Measurements from ENCODE around the gene GPC3.
"Not testable (repeated sequence)": the region's sequence is repeated elsewhere in the genome, so short reads cannot be mapped to it uniquely, and the experiment has no call there.

GPC3 gene

DNA sequence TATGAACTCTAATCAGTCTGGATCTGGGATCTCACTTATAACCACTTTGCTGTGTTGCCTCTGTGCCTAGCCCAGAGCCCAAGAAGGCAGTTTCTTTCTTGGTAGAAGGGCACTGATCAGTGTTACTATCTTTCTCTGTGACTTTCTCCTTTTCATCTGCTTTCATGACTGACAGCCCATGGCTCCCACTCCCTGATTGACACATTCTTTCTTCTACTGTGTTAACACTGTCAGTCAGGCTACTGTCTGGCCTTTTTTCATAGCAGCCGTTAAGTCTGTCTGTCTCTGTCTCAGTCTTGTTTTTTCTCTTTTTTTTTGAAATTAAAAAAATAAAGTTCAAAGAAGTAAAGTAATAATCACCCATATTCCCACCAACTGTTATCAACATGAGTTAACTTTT lies 210.6 kb downstream of the GPC3 start:
- no peak overlapping the region for H3K4me3 ChIP-seq (ENCODE audit: low read depth, low read length)
- in situ Hi-C loops (cut with HindIII; ENCODE audit: low sequenced_read_pairs), result no loop called here
- TF ChIP-seq, protein P1, sequence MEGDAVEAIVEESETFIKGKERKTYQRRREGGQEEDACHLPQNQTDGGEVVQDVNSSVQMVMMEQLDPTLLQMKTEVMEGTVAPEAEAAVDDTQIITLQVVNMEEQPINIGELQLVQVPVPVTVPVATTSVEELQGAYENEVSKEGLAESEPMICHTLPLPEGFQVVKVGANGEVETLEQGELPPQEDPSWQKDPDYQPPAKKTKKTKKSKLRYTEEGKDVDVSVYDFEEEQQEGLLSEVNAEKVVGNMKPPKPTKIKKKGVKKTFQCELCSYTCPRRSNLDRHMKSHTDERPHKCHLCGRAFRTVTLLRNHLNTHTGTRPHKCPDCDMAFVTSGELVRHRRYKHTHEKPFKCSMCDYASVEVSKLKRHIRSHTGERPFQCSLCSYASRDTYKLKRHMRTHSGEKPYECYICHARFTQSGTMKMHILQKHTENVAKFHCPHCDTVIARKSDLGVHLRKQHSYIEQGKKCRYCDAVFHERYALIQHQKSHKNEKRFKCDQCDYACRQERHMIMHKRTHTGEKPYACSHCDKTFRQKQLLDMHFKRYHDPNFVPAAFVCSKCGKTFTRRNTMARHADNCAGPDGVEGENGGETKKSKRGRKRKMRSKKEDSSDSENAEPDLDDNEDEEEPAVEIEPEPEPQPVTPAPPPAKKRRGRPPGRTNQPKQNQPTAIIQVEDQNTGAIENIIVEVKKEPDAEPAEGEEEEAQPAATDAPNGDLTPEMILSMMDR (IDR thresholded peaks at IDR 0.05; ENCODE audit: low read depth, low read length), result no peak
- no peak for DNase-seq (ENCODE audit: low read depth, low spot score)

DNA sequence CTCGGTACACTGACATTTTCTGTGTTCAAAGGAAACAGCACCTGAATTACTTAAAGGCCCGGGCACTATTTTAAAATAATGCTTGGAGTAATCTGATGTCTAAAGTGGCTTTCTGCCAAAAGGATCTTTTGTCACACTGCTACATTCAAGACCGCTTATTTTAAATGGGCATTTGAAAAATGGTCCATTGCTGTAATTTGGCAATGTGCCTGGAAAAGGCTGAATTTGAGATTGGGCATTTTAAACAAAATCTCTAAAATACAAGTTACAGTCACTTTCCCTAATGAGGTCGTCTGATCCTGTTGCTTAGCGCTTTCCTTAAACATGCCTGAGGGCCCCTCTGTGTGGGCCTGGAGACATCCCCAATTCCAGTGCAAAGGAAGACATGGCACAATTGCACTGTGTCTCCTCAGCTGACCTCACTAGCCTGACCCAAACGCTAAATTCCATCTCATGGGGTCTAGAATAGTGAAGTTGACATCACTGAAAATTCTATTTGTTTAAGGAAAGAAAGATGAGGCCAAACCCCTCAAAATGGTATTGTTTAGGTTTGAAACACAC lies 214.2 kb downstream of the GPC3 start:
- TF ChIP-seq, protein P1 (IDR thresholded peaks at IDR 0.05; ENCODE audit: low read depth, low read length), result no peak
- H3K4me3 ChIP-seq (ENCODE audit: low read depth, low read length), result no peak overlapping the region
- DNase-seq (ENCODE audit: low read depth, low spot score), result no peak
- in situ Hi-C loops (cut with HindIII; ENCODE audit: low sequenced_read_pairs), result no loop called here

DNA sequence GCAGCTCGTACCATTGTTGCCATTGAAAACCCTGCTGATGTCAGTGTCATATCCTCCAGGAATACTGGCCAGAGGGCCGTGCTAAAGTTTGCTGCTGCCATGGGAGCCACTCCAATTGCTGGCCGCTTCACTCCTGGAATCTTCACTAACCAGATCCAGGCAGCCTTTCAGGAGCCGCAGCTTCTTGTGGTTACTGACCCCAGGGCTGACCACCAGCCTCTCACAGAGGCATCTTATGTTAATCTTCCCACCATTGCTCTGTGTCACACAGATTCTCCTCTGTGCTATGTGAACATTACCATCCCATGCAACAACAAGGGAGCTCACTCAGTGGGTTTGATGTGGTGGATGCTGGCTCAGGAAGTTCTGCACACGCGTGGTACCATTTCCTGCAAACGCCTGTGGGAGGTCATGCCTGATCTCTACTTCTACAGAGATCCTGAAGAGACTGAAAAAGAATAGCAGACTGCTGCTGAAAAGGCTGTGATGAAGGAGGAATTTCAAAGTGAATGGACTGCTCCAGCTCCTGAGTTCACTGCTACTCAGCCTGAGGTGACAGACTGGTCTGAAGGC lies 222.3 kb downstream of the GPC3 start:
- DNase-seq (ENCODE audit: low read depth, low spot score); H3K4me3 ChIP-seq (ENCODE audit: low read depth, low read length); in situ Hi-C loops (cut with HindIII; ENCODE audit: low sequenced_read_pairs): not testable (repeated sequence)

DNA sequence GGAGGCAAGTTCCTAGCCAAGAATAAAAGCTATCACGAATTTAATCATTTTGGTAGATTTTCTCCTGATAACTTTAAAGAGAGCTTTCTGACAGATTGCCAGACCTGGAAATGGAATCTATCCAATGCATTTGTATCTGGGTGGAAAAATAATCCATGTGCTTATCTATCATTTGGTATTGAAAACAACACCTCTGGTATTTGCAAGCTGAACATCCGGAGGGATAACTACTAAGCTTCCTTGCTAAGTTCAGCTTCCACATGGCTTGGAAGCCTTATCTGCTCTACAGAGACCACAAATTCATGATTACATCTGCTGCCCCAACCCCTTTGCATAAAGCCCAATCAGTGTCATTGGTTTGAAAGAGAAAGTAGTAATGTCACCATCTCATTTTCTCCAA lies 230.7 kb downstream of the GPC3 start:
- TF ChIP-seq, protein P1 (IDR thresholded peaks at IDR 0.05; ENCODE audit: low read depth, low read length), result no peak
- no peak for DNase-seq (ENCODE audit: low read depth, low spot score)
- no peak overlapping the region for H3K4me3 ChIP-seq (ENCODE audit: low read depth, low read length)
- in situ Hi-C loops (cut with HindIII; ENCODE audit: low sequenced_read_pairs), result no loop called here

DNA sequence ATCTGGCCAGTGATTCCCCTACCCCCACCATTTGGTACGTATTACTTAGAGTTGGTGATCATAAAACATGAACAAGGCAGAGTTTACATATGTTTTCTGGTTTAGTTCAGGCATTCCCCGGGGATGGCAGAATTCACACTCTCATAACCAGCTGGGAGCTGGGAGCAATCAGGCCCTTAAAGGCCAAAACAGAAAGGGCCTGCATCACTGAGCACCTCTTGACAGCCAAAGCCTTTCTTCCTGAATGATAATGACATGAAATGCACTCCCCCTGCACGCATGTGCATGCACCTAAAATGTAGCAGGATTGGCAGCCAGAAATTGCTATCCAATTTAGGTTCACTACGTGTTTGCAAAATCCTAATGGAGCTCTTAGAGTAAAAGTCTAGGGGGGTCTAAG lies 235.4 kb downstream of the GPC3 start:
- TF ChIP-seq, protein P1 (IDR thresholded peaks at IDR 0.05; ENCODE audit: low read depth, low read length), result no peak
- in situ Hi-C loops (cut with HindIII; ENCODE audit: low sequenced_read_pairs), result no loop called here
- DNase-seq (ENCODE audit: low read depth, low spot score), result no peak

DNA sequence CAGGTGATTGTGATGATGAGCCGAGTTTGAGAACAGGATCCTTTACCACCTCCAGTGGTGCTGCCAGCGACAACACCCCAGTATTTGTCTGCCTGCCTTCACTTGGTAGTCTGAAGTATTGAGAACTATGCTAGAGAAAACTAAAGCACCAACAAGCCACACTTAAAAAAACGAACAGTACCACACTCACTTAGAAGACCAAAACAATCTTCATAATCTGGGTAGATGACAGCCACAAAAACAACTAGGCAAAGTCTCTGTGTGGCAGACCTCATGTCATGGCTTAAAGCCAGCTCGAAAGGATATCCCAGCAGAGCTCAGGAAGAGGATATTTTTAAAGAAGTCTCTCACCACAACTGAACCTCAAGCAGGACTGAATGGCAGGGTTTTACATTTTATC lies 236.0 kb downstream of the GPC3 start:
- no peak for DNase-seq (ENCODE audit: low read depth, low spot score)
- TF ChIP-seq, protein P1 (IDR thresholded peaks at IDR 0.05; ENCODE audit: low read depth, low read length), result no peak
- no peak overlapping the region for H3K4me3 ChIP-seq (ENCODE audit: low read depth, low read length)
- in situ Hi-C loops (cut with HindIII; ENCODE audit: low sequenced_read_pairs), result no loop called here

More for the DNA sequence above, 235.4 kb downstream of the GPC3 start:
- no peak overlapping the region for H3K4me3 ChIP-seq (ENCODE audit: low read depth, low read length)

DNA sequence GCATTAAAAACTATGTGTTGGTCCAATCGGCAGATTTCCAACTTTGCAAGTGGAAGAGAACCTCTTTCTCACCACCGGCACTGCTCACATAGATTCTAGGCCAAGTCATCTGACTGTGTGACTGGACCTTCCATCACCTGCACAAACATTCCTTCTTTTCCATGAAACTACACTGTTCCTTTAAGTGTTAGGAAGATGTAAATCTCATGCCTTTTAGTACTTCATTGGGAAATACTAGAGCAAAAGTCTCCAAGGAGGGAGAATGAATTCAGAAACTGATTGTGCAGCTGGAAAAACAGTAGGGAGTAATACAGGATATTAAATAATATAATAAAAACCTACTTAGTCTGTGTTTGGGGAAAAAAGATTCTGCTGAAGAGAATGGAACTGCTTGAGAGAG lies 238.2 kb downstream of the GPC3 start:
- TF ChIP-seq, protein P1 (IDR thresholded peaks at IDR 0.05; ENCODE audit: low read depth, low read length), result no peak
- peak; percentile 7 for DNase-seq (ENCODE audit: low read depth, low spot score)
- in situ Hi-C loops (cut with HindIII; ENCODE audit: low sequenced_read_pairs), result no loop called here
- H3K4me3 ChIP-seq (ENCODE audit: low read depth, low read length), result no peak overlapping the region

Measured in astrocyte of the spinal cord (primary cell).